H9 (cell line): ENCODE measurements around the gene UNC13D. TPM values are rescaled to one million over a fixed set of nuclear protein-coding genes. Genes with fewer than 3 reads are reported as not detected.

ENCODE experiments used
- DNase-seq: peaks from one replicate; pipeline ENCODE4 v3.0.0-alpha.2; 2017
- H2AFZ ChIP-seq: one replicate; pipeline ENCODE4 v1.6.1; 2013; ENCODE audit warnings: mild to moderate bottlenecking, low read length, control low read depth, moderate library complexity
- H2AK5ac ChIP-seq: 2 replicates; pipeline ENCODE4 v1.6.1; 2013; ENCODE audit warnings: low read length, control low read depth, mixed read lengths; ENCODE audit not compliant: insufficient read length
- H2BK120ac ChIP-seq: one replicate; pipeline ENCODE4 v1.6.1; 2013; ENCODE audit warnings: low read depth, mild to moderate bottlenecking, low read length, control low read depth, inconsistent platforms; ENCODE audit not compliant: poor library complexity, severe bottlenecking
- H2BK12ac ChIP-seq: 2 replicates; pipeline ENCODE4 v1.6.1; 2013; ENCODE audit warnings: low read length, control low read depth, mixed read lengths, low read depth; ENCODE audit not compliant: insufficient read length
- H2BK15ac ChIP-seq: 2 replicates; pipeline ENCODE4 v1.6.1; 2013; ENCODE audit warnings: low read depth, low read length, control low read depth
- H2BK20ac ChIP-seq: one replicate; pipeline ENCODE4 v1.6.1; 2013; ENCODE audit warnings: low read depth, mild to moderate bottlenecking, low read length, control low read depth, inconsistent platforms; ENCODE audit not compliant: poor library complexity, severe bottlenecking
- H2BK5ac ChIP-seq: 2 replicates; pipeline ENCODE4 v1.6.1; 2013; ENCODE audit warnings: low read length, control low read depth, mixed read lengths; ENCODE audit not compliant: insufficient read length
- H3K14ac ChIP-seq: 2 replicates; pipeline ENCODE4 v1.6.1; 2013; ENCODE audit warnings: low read length, control low read depth; ENCODE audit not compliant: insufficient read depth
- H3K18ac ChIP-seq: 2 replicates; pipeline ENCODE4 v1.6.1; 2013; ENCODE audit warnings: low read depth, mild to moderate bottlenecking, mixed read lengths, low read length, control low read depth; ENCODE audit not compliant: insufficient read length
- H3K23ac ChIP-seq: 2 replicates; pipeline ENCODE4 v1.6.1; 2013; ENCODE audit warnings: low read length, control low read depth, mixed read lengths, low read depth; ENCODE audit not compliant: insufficient read length
- H3K23me2 ChIP-seq: 2 replicates; pipeline ENCODE4 v1.6.1; 2013; ENCODE audit warnings: low read depth, mild to moderate bottlenecking, mixed read lengths, low read length, control low read depth; ENCODE audit not compliant: insufficient read length, poor library complexity, severe bottlenecking
- H3K27ac ChIP-seq: 2 replicates; pipeline ENCODE4 v1.5.1; 2013; ENCODE audit warnings: low read length, control low read depth, mixed read lengths, low read depth; ENCODE audit not compliant: insufficient read length
- H3K27me3 ChIP-seq: 2 replicates; pipeline ENCODE4 v1.6.1; 2013; ENCODE audit warnings: low read length, control low read depth, inconsistent platforms; ENCODE audit not compliant: insufficient read depth
- H3K4ac ChIP-seq: 2 replicates; pipeline ENCODE4 v1.6.1; 2013; ENCODE audit warnings: low read depth, mild to moderate bottlenecking, control low read depth, inconsistent platforms, low read length, moderate library complexity
- H3K4me1 ChIP-seq: 2 replicates; pipeline ENCODE4 v1.6.1; 2013; ENCODE audit warnings: low read length, control low read depth, inconsistent platforms; ENCODE audit not compliant: insufficient read depth
- H3K4me2 ChIP-seq: 2 replicates; pipeline ENCODE4 v1.6.1; 2013; ENCODE audit warnings: low read length, control low read depth, mixed read lengths; ENCODE audit not compliant: insufficient read length, insufficient read depth
- H3K56ac ChIP-seq: 2 replicates; pipeline ENCODE4 v1.6.1; 2013; ENCODE audit warnings: low read depth, mild to moderate bottlenecking, mixed read lengths, low read length, control low read depth; ENCODE audit not compliant: insufficient read length
- H3K79me1 ChIP-seq: 2 replicates; pipeline ENCODE4 v1.6.1; 2013; ENCODE audit warnings: low read depth, mild to moderate bottlenecking, moderate library complexity, low read length, control low read depth, inconsistent platforms; ENCODE audit not compliant: insufficient read depth, poor library complexity, severe bottlenecking
- H3K79me2 ChIP-seq: 2 replicates; pipeline ENCODE4 v1.6.1; 2013; ENCODE audit warnings: low read length, control low read depth, inconsistent platforms; ENCODE audit not compliant: insufficient read depth
- H3K9ac ChIP-seq: 2 replicates; pipeline ENCODE4 v1.6.1; 2013; ENCODE audit warnings: low read length, control low read depth, mixed read lengths; ENCODE audit not compliant: insufficient read length; ENCODE audit errors: extremely low read depth
- H3K9me3 ChIP-seq: one replicate; pipeline ENCODE4 v1.6.1; 2013; ENCODE audit warnings: low read depth, low read length, inconsistent platforms; ENCODE audit not compliant: control insufficient read depth
- H3T11ph ChIP-seq: one replicate; pipeline ENCODE4 v1.6.1; 2013; ENCODE audit warnings: mild to moderate bottlenecking, low read length, control low read depth, inconsistent platforms
- H4K20me1 ChIP-seq: one replicate; pipeline ENCODE4 v1.6.1; 2013; ENCODE audit not compliant: control insufficient read depth, insufficient read length, insufficient read depth
- H4K5ac ChIP-seq: 2 replicates; pipeline ENCODE4 v1.6.1; 2013; ENCODE audit warnings: low read depth, mild to moderate bottlenecking, mixed read lengths, low read length, control low read depth; ENCODE audit not compliant: insufficient read length
- H4K8ac ChIP-seq: replicated peaks from 2 replicates; pipeline ENCODE4 v1.6.1; 2013; ENCODE audit warnings: low read length, control low read depth, mixed read lengths, low read depth; ENCODE audit not compliant: insufficient read length
- H4K91ac ChIP-seq: 2 replicates; pipeline ENCODE4 v1.6.1; 2013; ENCODE audit warnings: low read depth, mild to moderate bottlenecking, moderate library complexity, mixed read lengths, low read length, control low read depth; ENCODE audit not compliant: insufficient read length
- H3K27ac Mint-ChIP-seq, 3 experiments: 2 replicates in 2 of 3; 3 replicates in 1 of 3; pipeline ENCODE4 v1.8.0; 2020 to 2021; ENCODE audit warnings: mixed read lengths in 3 of 3, mild to moderate bottlenecking in 1 of 3, moderate library complexity in 1 of 3
- H3K27me3 Mint-ChIP-seq: 2 replicates; pipeline ENCODE4 v1.8.0; 2021; ENCODE audit warnings: low read depth, mild to moderate bottlenecking, moderate library complexity, mixed read lengths
- H3K36me3 Mint-ChIP-seq, 3 experiments: 2 replicates in 2 of 3; 3 replicates in 1 of 3; pipeline ENCODE4 v1.8.0; 2020 to 2021; ENCODE audit warnings: low read depth in 3 of 3, mixed read lengths in 3 of 3; ENCODE audit not compliant: insufficient read depth in 1 of 3
- H3K4me1 Mint-ChIP-seq, 2 experiments: 2 replicates each; pipeline ENCODE4 v1.8.0; 2020; ENCODE audit warnings: mixed read lengths in 2 of 2
- H3K4me3 Mint-ChIP-seq, 2 experiments: 2 replicates in 1 of 2; 3 replicates in 1 of 2; pipeline ENCODE4 v1.8.0; 2020 to 2021; ENCODE audit warnings: mild to moderate bottlenecking in 2 of 2, mixed read lengths in 2 of 2, moderate library complexity in 1 of 2
- H3K9me3 Mint-ChIP-seq, 2 experiments: 2 replicates in 1 of 2; 3 replicates in 1 of 2; pipeline ENCODE4 v1.8.0; 2020; ENCODE audit warnings: mild to moderate bottlenecking in 2 of 2, mixed read lengths in 2 of 2, moderate library complexity in 1 of 2
- WGBS: extraction: QIAGEN DNeasy Blood & Tissue Kit; methylation state at CpG from one replicate; pipeline ENCODE4 v1.1.7; 2013; ENCODE audit warnings: missing lambda C conversion rate, low lambda C conversion rate, mixed read lengths; ENCODE audit not compliant: insufficient read length; ENCODE audit errors: extremely low coverage; 5-methylcytosine and 5-hydroxymethylcytosine counted together
- total RNA-seq: library from RNA; stranded (reverse); gene quantifications from 2 replicates; pipeline ENCODE4 v1.2.1, GENCODE V29; 2021
- TF ChIP-seq, protein P1 (sequence below): fragments of 200-600 bp; sonication (generic); conservative IDR thresholded peaks from 3 replicates; pipeline ENCODE4 v1.8.0; 2021; ENCODE audit warnings: antibody characterized with exemption, mild to moderate bottlenecking

UNC13D gene
- total RNA-seq, 1 experiment from 2014 or later, result 6.3 TPM

GRCh38 chr17:75791254-75791653, 53.0 kb downstream of the UNC13D start:
- 0 out of 7 replicates have a peak overlapping the region, but pooled peaks of 1 of the 3 experiments have one; percentile 28 for H3K27ac Mint-ChIP-seq
- no peak overlapping the region for H3K4me3 Mint-ChIP-seq
- Histone ChIP-seq H2AFZ (no peak overlapping the region), H3K23ac (no peak overlapping the region), H3K4ac (no peak overlapping the region), H3K23me2 (no peaks in the 10 kb centered on the region), H3K4me1 (no peaks in the 10 kb centered on the region), H3K4me2 (no peak overlapping the region), H3K9ac (no peak overlapping the region), H3K27ac (no peak overlapping the region), H2BK12ac (no peak overlapping the region), H2BK15ac (no peak overlapping the region), H3K14ac (no peak overlapping the region), H2BK120ac (no peak overlapping the region), H3K18ac (no peak overlapping the region), H4K91ac (no peak overlapping the region), H3K27me3 (no peaks in the 10 kb centered on the region), H4K20me1 (no peaks in the 10 kb centered on the region), H2BK20ac (no peak overlapping the region), H3K79me1 (peaks cover 12% of the 10 kb centered on the region), H4K5ac (no peak overlapping the region), H3K79me2 (peaks cover 17% of the 10 kb centered on the region; the same call in 1 of the 2 replicates), H3K9me3 (no peaks in the 10 kb centered on the region), H2AK5ac (no peak overlapping the region), H2BK5ac (no peak overlapping the region), H3K56ac (no peak overlapping the region), H3T11ph (no peak overlapping the region), H4K8ac (no peak overlapping the region)
- peaks cover 5 to 9% of the 10 kb centered on the region in 2 experiments for H3K4me1 Mint-ChIP-seq
- TF ChIP-seq, protein P1, sequence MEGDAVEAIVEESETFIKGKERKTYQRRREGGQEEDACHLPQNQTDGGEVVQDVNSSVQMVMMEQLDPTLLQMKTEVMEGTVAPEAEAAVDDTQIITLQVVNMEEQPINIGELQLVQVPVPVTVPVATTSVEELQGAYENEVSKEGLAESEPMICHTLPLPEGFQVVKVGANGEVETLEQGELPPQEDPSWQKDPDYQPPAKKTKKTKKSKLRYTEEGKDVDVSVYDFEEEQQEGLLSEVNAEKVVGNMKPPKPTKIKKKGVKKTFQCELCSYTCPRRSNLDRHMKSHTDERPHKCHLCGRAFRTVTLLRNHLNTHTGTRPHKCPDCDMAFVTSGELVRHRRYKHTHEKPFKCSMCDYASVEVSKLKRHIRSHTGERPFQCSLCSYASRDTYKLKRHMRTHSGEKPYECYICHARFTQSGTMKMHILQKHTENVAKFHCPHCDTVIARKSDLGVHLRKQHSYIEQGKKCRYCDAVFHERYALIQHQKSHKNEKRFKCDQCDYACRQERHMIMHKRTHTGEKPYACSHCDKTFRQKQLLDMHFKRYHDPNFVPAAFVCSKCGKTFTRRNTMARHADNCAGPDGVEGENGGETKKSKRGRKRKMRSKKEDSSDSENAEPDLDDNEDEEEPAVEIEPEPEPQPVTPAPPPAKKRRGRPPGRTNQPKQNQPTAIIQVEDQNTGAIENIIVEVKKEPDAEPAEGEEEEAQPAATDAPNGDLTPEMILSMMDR, result no peak
- WGBS, result no CpG with 5 or more reads among the region's 6 CpGs
- DNase-seq, result no peak
- no peaks in the 10 kb centered on the region for H3K27me3 Mint-ChIP-seq
- H3K9me3 Mint-ChIP-seq, result no peaks in the 10 kb centered on the region
- H3K36me3 Mint-ChIP-seq, result peaks cover 10 to 44% (median 41%) of the 10 kb centered on the region in 3 experiments
